ENCODE data around the gene KHDRBS2. TPM values are rescaled to one million over a fixed set of nuclear protein-coding genes. Genes with fewer than 3 reads are reported as not detected.

Gene KHDRBS2
- total and polyA plus RNA-seq, 8 donors: 0.05 to 0.12 (median 0.09) TPM; not detected in 3

GRCh38 chr6:62167736-62168135, 118.3 kb downstream of the KHDRBS2 start:
- Histone ChIP-seq H3K36me3 (no peaks in the 10 kb centered on the region), H3K4me1 (no peaks in the 10 kb centered on the region), H3K27ac (no peak overlapping the region), H3K9me3 (no peaks in the 10 kb centered on the region), H3K27me3 (no peaks in the 10 kb centered on the region), H3K4me3 (no peak overlapping the region)
- DNase-seq: no peak
- 56 to 74% methylated on average over 4 of the region's 4 CpGs for WGBS, 2 donors
- FAIRE-seq: no peak
- no peak for ATAC-seq
- intact Hi-C loops (cut with DNase I): no loop called here
- TF ChIP-seq CTCF (IDR thresholded peaks at IDR 0.05): no peak

- DNase-seq: no peak
- H3K27me3 ChIP-seq: no peaks in the 10 kb centered on the region
- no peak overlapping the region for H3K27ac ChIP-seq
- no peaks in the 10 kb centered on the region for H3K9me3 ChIP-seq
- H3K36me3 ChIP-seq: no peaks in the 10 kb centered on the region
- H3K4me1 ChIP-seq: no peaks in the 10 kb centered on the region
- intact Hi-C loops (cut with DNase I): no loop called here
- 62 to 75% methylated on average over 4 of the region's 4 CpGs for WGBS, 2 donors
- H3K4me3 ChIP-seq: no peak overlapping the region
- no peak for ATAC-seq
- FAIRE-seq: no peak
- no peak for TF ChIP-seq CTCF (IDR thresholded peaks at IDR 0.05)
Observed at GRCh38 chr6:62162858-62163257, 123.2 kb downstream of the KHDRBS2 start.

- H3K4me3 ChIP-seq: no peak overlapping the region
- no peaks in the 10 kb centered on the region for H3K9me3 ChIP-seq
- intact Hi-C loops (cut with DNase I): no loop called here
- no peaks in the 10 kb centered on the region for H3K4me1 ChIP-seq
- TF ChIP-seq CTCF (IDR thresholded peaks at IDR 0.05): no peak
- 59 to 68% methylated on average over 3 of the region's 3 CpGs for WGBS, 2 donors
- no peak overlapping the region for H3K27ac ChIP-seq
- H3K36me3 ChIP-seq: no peaks in the 10 kb centered on the region
- no peaks in the 10 kb centered on the region for H3K27me3 ChIP-seq
- FAIRE-seq: no peak
- no peak for DNase-seq
- ATAC-seq: no peak
Observed at GRCh38 chr6:62152796-62153195, 133.2 kb downstream of the KHDRBS2 start.

- Histone ChIP-seq H3K4me1 (no peaks in the 10 kb centered on the region), H3K36me3 (no peaks in the 10 kb centered on the region), H3K4me3 (no peak overlapping the region), H3K27me3 (no peaks in the 10 kb centered on the region), H3K9me3 (no peaks in the 10 kb centered on the region), H3K27ac (no peak overlapping the region)
- DNase-seq: no peak
- intact Hi-C loops (cut with DNase I): no loop called here
- WGBS, 2 donors: 47 to 60% methylated on average over 3 of the region's 3 CpGs
- TF ChIP-seq CTCF (IDR thresholded peaks at IDR 0.05): peak; percentile 13 to 36 (median 34)
- ATAC-seq: peak in 3 of 4 donors; percentile 62 to 66 (median 64)
- FAIRE-seq: no peak
Observed at GRCh38 chr6:62150048-62150663, 135.9 kb downstream of the KHDRBS2 start.

GRCh38 chr6:62146954-62147853, 138.8 kb downstream of the KHDRBS2 start:
- TF ChIP-seq CTCF (IDR thresholded peaks at IDR 0.05): no peak
- no peak for DNase-seq
- intact Hi-C loops (cut with DNase I): no loop called here
- Histone ChIP-seq H3K27me3 (no peaks in the 10 kb centered on the region), H3K27ac (no peak overlapping the region), H3K4me1 (no peaks in the 10 kb centered on the region), H3K4me3 (no peak overlapping the region), H3K9me3 (no peaks in the 10 kb centered on the region), H3K36me3 (no peaks in the 10 kb centered on the region)
- FAIRE-seq: no peak
- no peak for ATAC-seq
- 4 to 7% methylated on average over 4 of the region's 4 CpGs for WGBS, 2 donors
